Body of pancreas (tissue), 4 donors: ENCODE measurements around the gene CCDC90B. TPM values are rescaled to one million over a fixed set of nuclear protein-coding genes. Genes with fewer than 3 reads are reported as not detected.
A peak's percentile ranks its signal among the peaks of the same experiment; 100 is the strongest.
"Not testable (repeated sequence)": the region's sequence is repeated elsewhere in the genome, so short reads cannot be mapped to it uniquely, and the experiment has no call there.

Experiments used
- ATAC-seq: fragments of 150-250 bp; one replicate; pipeline ENCODE4 v1.9.1; 2016
- DNase-seq, 4 donors: peaks; one replicate each; pipeline ENCODE4 v3.0.0-alpha.2; 2019
- H3K27ac ChIP-seq, 4 donors: fragments of 200-600 bp; sonication (generic); 1 replicate in 3 of 4; 2 replicates in 1 of 4; pipeline versions ENCODE4 v1.5.1 to v1.6.1; 2016 to 2019; ENCODE audit warnings: mild to moderate bottlenecking in 1 of 4, mixed read lengths in 1 of 4, moderate library complexity in 1 of 4
- H3K27me3 ChIP-seq, 2 donors: fragments of 200-600 bp; sonication (generic); one replicate each; pipeline ENCODE4 v1.6.0; 2016; ENCODE audit warnings: mild to moderate bottlenecking in 1 of 2
- H3K36me3 ChIP-seq, 2 donors: fragments of 200-600 bp; sonication (generic); replicated peaks in 1 of 2; 2 replicates each; pipeline ENCODE4 v1.5.1; 2016; ENCODE audit warnings: low read depth in 2 of 2; ENCODE audit not compliant: insufficient read depth in 1 of 2
- H3K4me1 ChIP-seq: fragments of 200-600 bp; sonication (generic); one replicate; pipeline ENCODE4 v1.6.0; 2016
- H3K4me3 ChIP-seq, 2 donors: fragments of 200-600 bp; sonication (generic); 1 replicate in 1 of 2; 2 replicates in 1 of 2; pipeline ENCODE4 v1.5.1; 2016 to 2019
- H3K9me3 ChIP-seq, 3 donors: fragments of 200-600 bp; sonication (generic); 1 replicate in 2 of 3; 2 replicates in 1 of 3; pipeline ENCODE4 v1.5.1; 2016
- POLR2A ChIP-seq, 3 donors: fragments of 450-650 bp; IDR thresholded peaks; one replicate each; pipeline ENCODE4 v1.6.1; 2016; ENCODE audit warnings: antibody characterized with exemption in 3 of 3, mild to moderate bottlenecking in 2 of 3
- WGBS, 2 donors: methylation state at CpG; one replicate each; pipeline ENCODE4 v1.1.5; 2017; 5-methylcytosine and 5-hydroxymethylcytosine counted together
- intact Hi-C: fragments of 100-400 bp; cut with DNase I; formaldehyde crosslinking; loops from one replicate; pipeline ENCODE4 v1.15.1; 2023
- total RNA-seq, 2 donors: library from RNA; depleted of rRNA; stranded (reverse); fragments of >200 nt; gene quantifications; one replicate each; pipeline ENCODE4 v1.1.0, GENCODE V29; 2016
- TF ChIP-seq, protein P1 (sequence below), 7 experiments: fragments of 450-650 bp in 4 of 7; fragments of 200-600 bp in 3 of 7; sonication (generic) in 3 of 7; IDR thresholded peaks; one replicate each; pipeline ENCODE4 v1.5.1; 2016 to 2019; ENCODE audit warnings: antibody characterized with exemption in 7 of 7

Gene CCDC90B
- total RNA-seq, 2 donors from 2014 or later, result 7.3 to 43.6 TPM

DNA sequence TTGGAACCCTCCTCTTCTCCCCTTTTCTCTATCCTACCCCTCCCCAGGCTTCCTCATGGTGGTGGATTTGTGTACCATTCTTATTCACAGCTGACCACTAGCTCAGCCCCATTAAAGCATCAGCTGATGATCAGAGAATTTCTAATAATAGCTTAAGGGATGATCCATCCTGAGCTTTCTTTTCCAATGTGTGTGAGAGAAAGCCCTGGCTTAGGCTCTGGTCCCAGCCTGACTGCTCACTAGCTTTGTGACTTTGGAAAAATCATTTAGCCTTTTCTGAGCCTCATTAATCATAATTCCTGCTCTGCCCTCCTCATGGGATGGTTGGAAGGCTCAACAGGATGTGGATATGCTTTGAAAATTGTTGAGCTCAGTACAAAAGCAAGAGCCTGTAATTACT, 26.3 kb upstream of the CCDC90B start:
- no peak overlapping the region for H3K4me3 ChIP-seq
- H3K9me3 ChIP-seq, result no peaks in the 10 kb centered on the region
- TF ChIP-seq, protein P1, sequence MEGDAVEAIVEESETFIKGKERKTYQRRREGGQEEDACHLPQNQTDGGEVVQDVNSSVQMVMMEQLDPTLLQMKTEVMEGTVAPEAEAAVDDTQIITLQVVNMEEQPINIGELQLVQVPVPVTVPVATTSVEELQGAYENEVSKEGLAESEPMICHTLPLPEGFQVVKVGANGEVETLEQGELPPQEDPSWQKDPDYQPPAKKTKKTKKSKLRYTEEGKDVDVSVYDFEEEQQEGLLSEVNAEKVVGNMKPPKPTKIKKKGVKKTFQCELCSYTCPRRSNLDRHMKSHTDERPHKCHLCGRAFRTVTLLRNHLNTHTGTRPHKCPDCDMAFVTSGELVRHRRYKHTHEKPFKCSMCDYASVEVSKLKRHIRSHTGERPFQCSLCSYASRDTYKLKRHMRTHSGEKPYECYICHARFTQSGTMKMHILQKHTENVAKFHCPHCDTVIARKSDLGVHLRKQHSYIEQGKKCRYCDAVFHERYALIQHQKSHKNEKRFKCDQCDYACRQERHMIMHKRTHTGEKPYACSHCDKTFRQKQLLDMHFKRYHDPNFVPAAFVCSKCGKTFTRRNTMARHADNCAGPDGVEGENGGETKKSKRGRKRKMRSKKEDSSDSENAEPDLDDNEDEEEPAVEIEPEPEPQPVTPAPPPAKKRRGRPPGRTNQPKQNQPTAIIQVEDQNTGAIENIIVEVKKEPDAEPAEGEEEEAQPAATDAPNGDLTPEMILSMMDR (IDR thresholded peaks at IDR 0.05), result no peak
- no peak for TF ChIP-seq POLR2A (IDR thresholded peaks at IDR 0.05)
- H3K4me1 ChIP-seq, result no peaks in the 10 kb centered on the region
- intact Hi-C loops, result no loop called here
- H3K27ac ChIP-seq, result no peak overlapping the region
- ATAC-seq (no peak), DNase-seq (no peak)
- no peaks in the 10 kb centered on the region for H3K36me3 ChIP-seq
- no peaks in the 10 kb centered on the region for H3K27me3 ChIP-seq

DNA sequence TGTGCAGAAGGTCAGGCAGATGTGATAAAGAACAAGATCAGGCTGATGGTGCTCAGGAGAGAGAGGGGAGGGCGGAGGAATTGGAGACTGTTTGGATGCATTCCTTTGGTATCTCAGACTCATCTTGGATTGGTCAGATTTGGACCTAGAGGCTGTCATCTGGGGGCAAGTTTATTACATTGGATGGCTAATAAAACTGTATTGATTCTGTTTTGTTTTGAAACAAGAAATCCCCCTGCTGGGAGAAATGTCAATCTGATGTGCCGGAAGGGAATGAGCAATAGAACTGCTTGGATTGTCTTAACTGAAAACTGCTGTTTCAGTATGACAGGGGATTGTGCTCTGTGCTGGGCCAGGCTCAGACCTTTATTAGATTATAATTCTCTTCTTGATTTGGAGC, 25.5 kb upstream of the CCDC90B start:
- Histone ChIP-seq H3K27ac (no peak overlapping the region), H3K9me3 (no peaks in the 10 kb centered on the region), H3K36me3 (no peaks in the 10 kb centered on the region), H3K4me1 (no peaks in the 10 kb centered on the region), H3K27me3 (no peaks in the 10 kb centered on the region), H3K4me3 (no peak overlapping the region)
- no peak for ATAC-seq
- no peak for DNase-seq
- WGBS, 2 donors, result 91 to 96% methylated on average over 2 of the region's 2 CpGs
- TF ChIP-seq POLR2A (IDR thresholded peaks at IDR 0.05), result no peak
- intact Hi-C loops, result no loop called here

DNA sequence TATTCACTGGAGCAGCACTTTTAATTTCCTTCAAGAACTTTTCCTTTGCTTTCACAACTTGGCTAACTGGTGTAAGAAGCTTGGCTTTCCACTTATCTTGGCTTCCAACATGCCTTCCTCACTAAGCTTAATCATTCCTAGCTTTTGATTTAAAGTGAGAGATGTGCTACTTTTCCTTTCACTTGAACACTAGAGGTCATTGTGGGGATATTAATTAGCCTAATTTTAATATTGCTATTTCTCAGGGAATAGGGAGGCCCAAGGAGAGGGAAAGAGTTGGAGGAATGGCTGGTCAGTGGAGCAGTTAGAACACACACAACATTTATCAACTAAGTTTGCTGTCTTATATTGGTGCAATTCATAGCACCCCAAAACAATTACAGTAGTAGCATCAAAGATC, 24.6 kb upstream of the CCDC90B start:
- TF ChIP-seq, protein P1 (IDR thresholded peaks at IDR 0.05), result peak in 4 of 7 experiments; percentile 38 to 54 (median 42)
- TF ChIP-seq POLR2A (IDR thresholded peaks at IDR 0.05), result no peak
- Histone ChIP-seq H3K4me1 (no peaks in the 10 kb centered on the region), H3K9me3 (no peaks in the 10 kb centered on the region), H3K4me3 (no peak overlapping the region), H3K36me3 (no peaks in the 10 kb centered on the region), H3K27ac (no peak overlapping the region), H3K27me3 (no peaks in the 10 kb centered on the region)
- intact Hi-C loops, result no loop called here
- ATAC-seq (peak; percentile 30), DNase-seq (no peak)

DNA sequence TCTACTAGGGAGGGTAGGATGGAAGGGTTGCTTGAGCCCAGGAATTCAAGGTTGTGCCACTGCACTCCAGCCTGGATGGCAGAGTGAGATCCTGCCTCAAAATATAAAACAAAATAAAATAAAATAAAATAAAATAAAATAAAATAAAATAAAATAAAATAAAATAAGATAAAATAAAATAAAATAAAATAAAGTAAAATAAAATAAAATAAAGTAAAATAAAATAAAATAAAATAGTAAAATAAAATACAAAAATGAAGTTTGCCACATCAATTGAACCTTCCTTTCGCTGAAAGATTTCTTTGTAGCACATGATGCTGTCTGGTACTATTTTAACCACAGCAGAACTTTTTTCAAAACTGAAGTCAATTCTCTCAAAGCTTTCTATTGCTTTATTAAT, 22.4 kb upstream of the CCDC90B start:
- H3K27me3 ChIP-seq, H3K27ac ChIP-seq, H3K4me1 ChIP-seq, DNase-seq, H3K4me3 ChIP-seq, intact Hi-C loops, ATAC-seq, H3K36me3 ChIP-seq, H3K9me3 ChIP-seq: not testable (repeated sequence)
- 90 to 96% methylated on average over 1 of the region's 1 CpG for WGBS, 2 donors

DNA sequence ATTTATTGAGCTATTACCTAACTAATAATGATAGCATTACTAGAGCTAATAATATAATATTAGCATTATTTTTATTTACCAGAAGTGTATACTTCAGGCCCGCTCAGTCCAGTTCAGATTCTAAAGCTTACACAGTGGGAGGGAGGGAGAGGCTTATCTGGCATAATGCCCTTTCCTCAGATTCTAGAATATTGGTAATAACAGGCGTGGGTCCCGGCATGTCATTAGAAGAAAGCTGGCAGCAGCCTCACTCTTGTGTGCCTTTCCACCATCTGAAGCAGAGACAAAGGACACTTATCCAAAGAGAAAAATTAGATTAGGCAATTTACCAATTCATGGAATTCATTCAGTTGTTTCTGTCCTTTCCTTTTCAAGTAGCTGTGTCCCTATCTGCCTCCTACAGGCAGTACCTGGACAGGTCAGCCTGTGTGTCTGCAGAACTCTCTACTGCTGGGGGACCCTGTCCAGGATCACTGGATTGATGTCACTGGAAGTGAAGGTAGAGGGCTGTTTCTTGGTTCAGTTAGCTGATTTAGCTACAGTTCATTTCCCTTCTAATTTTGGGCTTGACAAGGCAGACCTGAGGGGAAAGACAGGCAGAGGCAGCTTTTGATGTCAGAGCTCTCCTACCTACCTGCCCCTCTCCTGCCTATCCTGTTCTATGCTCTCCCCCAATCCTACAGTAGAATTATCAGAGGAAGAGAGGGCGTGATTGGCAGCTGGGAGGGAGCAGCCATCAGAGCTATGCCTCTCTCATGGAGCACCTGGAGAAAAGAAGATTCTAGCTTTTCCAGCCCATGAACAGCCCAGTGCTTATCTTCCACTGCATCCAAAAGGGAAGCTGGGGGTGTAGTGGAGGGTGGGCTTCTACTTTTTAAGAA, 20.3 kb upstream of the CCDC90B start:
- 90 to 92% methylated on average over 4 of the region's 4 CpGs for WGBS, 2 donors
- Histone ChIP-seq H3K9me3 (no peaks in the 10 kb centered on the region), H3K27me3 (no peaks in the 10 kb centered on the region), H3K4me1 (no peaks in the 10 kb centered on the region), H3K36me3 (no peaks in the 10 kb centered on the region), H3K4me3 (no peak overlapping the region), H3K27ac (no peak overlapping the region)
- no peak for ATAC-seq
- TF ChIP-seq POLR2A (IDR thresholded peaks at IDR 0.05), result no peak
- TF ChIP-seq, protein P1 (IDR thresholded peaks at IDR 0.05), result no peak
- DNase-seq, result no peak
- intact Hi-C loops, result no loop called here

DNA sequence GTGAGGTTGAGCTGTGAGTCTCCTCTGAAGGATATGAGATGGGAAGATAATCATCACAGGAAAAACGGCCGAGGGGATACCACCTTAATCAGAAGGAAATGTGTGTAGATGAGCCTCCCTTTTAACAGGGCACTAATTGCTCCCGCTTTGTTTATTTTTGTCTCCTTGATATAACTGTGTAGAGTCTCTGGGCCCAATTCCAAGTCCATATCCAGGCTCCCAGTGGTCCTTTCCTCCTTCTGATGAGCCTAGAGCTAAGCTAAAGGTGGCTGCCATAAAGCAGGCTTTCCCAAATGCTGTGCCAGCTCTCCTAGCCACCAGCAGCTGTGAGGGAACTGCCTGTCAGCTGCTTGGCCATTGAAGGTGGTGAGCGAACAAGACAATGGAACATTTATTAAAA, 17.1 kb upstream of the CCDC90B start:
- no peaks in the 10 kb centered on the region for H3K36me3 ChIP-seq
- H3K27me3 ChIP-seq, result no peaks in the 10 kb centered on the region
- ATAC-seq (no peak), DNase-seq (no peak)
- intact Hi-C loops, result no loop called here
- WGBS, 2 donors, result 60 to 70% methylated on average over 4 of the region's 4 CpGs
- no peak overlapping the region for H3K4me3 ChIP-seq
- no peak overlapping the region for H3K27ac ChIP-seq
- H3K4me1 ChIP-seq, result no peaks in the 10 kb centered on the region
- no peaks in the 10 kb centered on the region for H3K9me3 ChIP-seq
- no peak for TF ChIP-seq POLR2A (IDR thresholded peaks at IDR 0.05)
- TF ChIP-seq, protein P1 (IDR thresholded peaks at IDR 0.05), result no peak
